ENCODE measurements around the gene PAF1.
A peak's percentile ranks its signal among the peaks of the same experiment; 100 is the strongest.

The PAF1 gene

GRCh38 chr19:39433480-39434079 is 42.7 kb upstream of the PAF1 start:
- TF ChIP-seq, protein P1, sequence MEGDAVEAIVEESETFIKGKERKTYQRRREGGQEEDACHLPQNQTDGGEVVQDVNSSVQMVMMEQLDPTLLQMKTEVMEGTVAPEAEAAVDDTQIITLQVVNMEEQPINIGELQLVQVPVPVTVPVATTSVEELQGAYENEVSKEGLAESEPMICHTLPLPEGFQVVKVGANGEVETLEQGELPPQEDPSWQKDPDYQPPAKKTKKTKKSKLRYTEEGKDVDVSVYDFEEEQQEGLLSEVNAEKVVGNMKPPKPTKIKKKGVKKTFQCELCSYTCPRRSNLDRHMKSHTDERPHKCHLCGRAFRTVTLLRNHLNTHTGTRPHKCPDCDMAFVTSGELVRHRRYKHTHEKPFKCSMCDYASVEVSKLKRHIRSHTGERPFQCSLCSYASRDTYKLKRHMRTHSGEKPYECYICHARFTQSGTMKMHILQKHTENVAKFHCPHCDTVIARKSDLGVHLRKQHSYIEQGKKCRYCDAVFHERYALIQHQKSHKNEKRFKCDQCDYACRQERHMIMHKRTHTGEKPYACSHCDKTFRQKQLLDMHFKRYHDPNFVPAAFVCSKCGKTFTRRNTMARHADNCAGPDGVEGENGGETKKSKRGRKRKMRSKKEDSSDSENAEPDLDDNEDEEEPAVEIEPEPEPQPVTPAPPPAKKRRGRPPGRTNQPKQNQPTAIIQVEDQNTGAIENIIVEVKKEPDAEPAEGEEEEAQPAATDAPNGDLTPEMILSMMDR (IDR thresholded peaks at IDR 0.05; ENCODE audit: low read depth, low read length): no peak
- no peak for DNase-seq (ENCODE audit: low read depth, low spot score)
- in situ Hi-C loops (cut with HindIII; ENCODE audit: low sequenced_read_pairs): no loop called here
- no peak overlapping the region for H3K4me3 ChIP-seq (ENCODE audit: low read depth, low read length)

GRCh38 chr19:39432677-39433025 is 41.7 kb upstream of the PAF1 start:
- TF ChIP-seq, protein P1 (IDR thresholded peaks at IDR 0.05; ENCODE audit: low read depth, low read length): no peak
- no peak for DNase-seq (ENCODE audit: low read depth, low spot score)
- in situ Hi-C loops (cut with HindIII; ENCODE audit: low sequenced_read_pairs): no loop called here

DNA sequence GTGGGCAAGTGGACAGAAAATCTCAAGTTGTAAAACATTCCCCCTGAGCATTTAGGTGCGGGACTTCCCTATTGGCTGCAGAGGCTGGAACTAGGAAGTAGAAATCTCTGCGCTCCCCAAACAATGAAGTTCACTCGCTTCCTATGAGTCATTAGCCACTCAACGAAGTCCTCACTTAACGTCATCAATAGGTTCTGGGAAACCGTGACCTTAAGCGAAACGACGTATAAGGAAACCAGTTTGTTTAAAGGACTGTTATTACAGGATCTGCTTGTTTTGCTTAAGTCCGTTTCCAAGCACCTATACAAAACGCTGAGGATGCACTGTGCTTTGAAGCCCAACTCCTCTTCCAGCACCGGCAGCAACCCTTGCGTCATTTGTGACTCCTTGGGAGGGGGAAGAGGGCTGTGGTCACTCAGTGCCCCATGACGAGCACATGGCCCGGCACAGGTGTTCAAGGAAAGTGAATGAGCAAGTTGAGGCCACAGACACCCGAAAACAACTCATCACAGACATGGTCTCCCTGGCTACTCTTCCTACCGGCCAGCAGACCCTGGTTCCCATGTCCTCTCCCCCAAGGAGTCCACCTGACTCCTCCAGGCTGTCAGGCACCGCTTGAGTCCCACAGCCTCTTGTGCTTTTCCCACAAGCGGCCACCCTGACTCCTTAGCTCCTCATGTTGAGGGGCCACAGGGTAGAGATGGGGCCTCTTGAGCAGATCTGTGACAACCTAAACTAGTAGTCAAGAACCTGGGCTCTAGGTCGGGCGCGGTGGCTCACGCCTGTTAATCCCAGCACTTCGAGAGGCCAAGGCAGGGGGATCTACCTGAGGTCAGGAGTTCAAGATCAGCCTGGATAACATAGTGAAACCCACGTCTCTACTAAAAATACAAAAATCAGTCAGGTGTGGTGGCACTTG is 40.0 kb upstream of the PAF1 start:
- in situ Hi-C loops (cut with HindIII; ENCODE audit: low sequenced_read_pairs): no loop called here
- DNase-seq (ENCODE audit: low read depth, low spot score): peak; percentile 100
- H3K4me3 ChIP-seq (ENCODE audit: low read depth, low read length): no peak overlapping the region
- TF ChIP-seq, protein P1 (IDR thresholded peaks at IDR 0.05; ENCODE audit: low read depth, low read length): no peak

More at GRCh38 chr19:39432677-39433025, 41.7 kb upstream of the PAF1 start:
- no peak overlapping the region for H3K4me3 ChIP-seq (ENCODE audit: low read depth, low read length)

- H3K4me3 ChIP-seq (ENCODE audit: low read depth, low read length): no peak overlapping the region
- DNase-seq (ENCODE audit: low read depth, low spot score): peak; percentile 95
- TF ChIP-seq, protein P1 (IDR thresholded peaks at IDR 0.05; ENCODE audit: low read depth, low read length): no peak
- in situ Hi-C loops (cut with HindIII; ENCODE audit: low sequenced_read_pairs): no loop called here
Measured at GRCh38 chr19:39428283-39429112, 37.6 kb upstream of the PAF1 start.

GRCh38 chr19:39427707-39428106 is 36.8 kb upstream of the PAF1 start:
- no peak overlapping the region for H3K4me3 ChIP-seq (ENCODE audit: low read depth, low read length)
- in situ Hi-C loops (cut with HindIII; ENCODE audit: low sequenced_read_pairs): no loop called here
- TF ChIP-seq, protein P1 (IDR thresholded peaks at IDR 0.05; ENCODE audit: low read depth, low read length): no peak
- DNase-seq (ENCODE audit: low read depth, low spot score): no peak

DNA sequence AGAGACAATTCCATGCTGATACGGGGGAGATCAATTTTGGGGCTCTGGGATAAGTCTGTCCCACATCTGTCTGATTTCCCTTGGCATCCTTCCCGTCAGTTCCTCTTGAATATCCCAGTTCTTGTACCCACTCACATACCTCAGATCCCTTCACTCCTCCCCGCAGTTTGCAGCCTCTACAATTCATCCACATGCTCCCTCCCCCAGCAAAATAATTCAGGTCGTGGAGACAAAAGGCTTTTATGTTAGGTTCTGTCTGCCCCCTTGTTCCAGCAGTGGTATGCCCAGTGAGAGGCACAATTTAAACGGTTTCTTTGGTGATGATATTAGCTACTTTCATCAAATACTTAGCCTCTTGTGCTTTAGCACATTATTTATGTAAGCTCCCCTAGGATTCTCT is 35.3 kb upstream of the PAF1 start:
- TF ChIP-seq, protein P1 (IDR thresholded peaks at IDR 0.05; ENCODE audit: low read depth, low read length): no peak
- in situ Hi-C loops (cut with HindIII; ENCODE audit: low sequenced_read_pairs): no loop called here
- no peak overlapping the region for H3K4me3 ChIP-seq (ENCODE audit: low read depth, low read length)
- no peak for DNase-seq (ENCODE audit: low read depth, low spot score)
